Keratinocyte (primary cell): ENCODE measurements around the gene METTL25B. TPM values are rescaled to one million over a fixed set of nuclear protein-coding genes. Genes with fewer than 3 reads are reported as not detected.

ENCODE experiments used
- DNase-seq: peaks from one replicate; pipeline ENCODE4 v3.0.0-alpha.2; 2011; ENCODE audit warnings: low read depth, missing footprints, low spot score
- FAIRE-seq: peaks from 2 replicates; lab custom pipeline; 2011; peaks lifted over from hg19 to GRCh38; lab: Jason Lieb, UNC
- H2AFZ ChIP-seq: 2 replicates; pipeline ENCODE4 v1.6.0; 2012; ENCODE audit warnings: low read length, control low read depth, inconsistent platforms; ENCODE audit not compliant: control insufficient read depth
- H3K27ac ChIP-seq: 2 replicates; pipeline ENCODE4 v1.5.1; 2011; ENCODE audit warnings: low read length; ENCODE audit not compliant: control insufficient read depth, insufficient read depth
- H3K27me3 ChIP-seq: 3 replicates; pipeline ENCODE4 v1.6.0; 2011; ENCODE audit warnings: low read length; ENCODE audit not compliant: control insufficient read depth, insufficient read depth; ENCODE audit errors: extremely low read depth
- H3K36me3 ChIP-seq, 2 experiments: 2 replicates in 1 of 2; 3 replicates in 1 of 2; pipeline ENCODE4 v1.5.1; 2011; ENCODE audit warnings: low read length in 2 of 2, mild to moderate bottlenecking in 1 of 2; ENCODE audit not compliant: control insufficient read depth in 2 of 2, insufficient read depth in 2 of 2; ENCODE audit errors: extremely low read depth in 1 of 2
- H3K4me1 ChIP-seq: 3 replicates; pipeline ENCODE4 v1.5.1; 2011; ENCODE audit warnings: low read length; ENCODE audit not compliant: control insufficient read depth, insufficient read depth; ENCODE audit errors: extremely low read depth
- H3K4me2 ChIP-seq: 3 replicates; pipeline ENCODE4 v1.6.0; 2011; ENCODE audit warnings: low read depth, low read length; ENCODE audit not compliant: control insufficient read depth, insufficient read depth; ENCODE audit errors: extremely low read depth
- H3K4me3 ChIP-seq, 3 experiments: fragments of 200-600 bp in 1 of 3; sonication (generic) in 1 of 3; 2 replicates in 2 of 3; 3 replicates in 1 of 3; pipeline ENCODE4 v1.5.1; 2011 to 2016; ENCODE audit warnings: low read length in 3 of 3, mild to moderate bottlenecking in 3 of 3, control low read depth in 2 of 3, inconsistent platforms in 1 of 3, low read depth in 1 of 3, mixed read lengths in 1 of 3, mixed run types in 1 of 3, moderate library complexity in 1 of 3; ENCODE audit not compliant: control insufficient read depth in 2 of 3, insufficient read depth in 2 of 3; ENCODE audit errors: extremely low read depth in 1 of 3
- H3K79me2 ChIP-seq: 2 replicates; pipeline ENCODE4 v1.6.0; 2012; ENCODE audit warnings: low read length; ENCODE audit not compliant: control insufficient read depth, insufficient read depth
- H3K9ac ChIP-seq: 3 replicates; pipeline ENCODE4 v1.6.0; 2011; ENCODE audit warnings: low read length; ENCODE audit not compliant: control insufficient read depth, insufficient read depth; ENCODE audit errors: extremely low read depth
- H3K9me1 ChIP-seq: 3 replicates; pipeline ENCODE4 v1.6.0; 2011; ENCODE audit warnings: low read length; ENCODE audit not compliant: control insufficient read depth, insufficient read depth; ENCODE audit errors: extremely low read depth
- H3K9me3 ChIP-seq: 2 replicates; pipeline ENCODE4 v1.5.1; 2012; ENCODE audit warnings: low read depth, low read length; ENCODE audit not compliant: control insufficient read depth
- H4K20me1 ChIP-seq: 3 replicates; pipeline ENCODE4 v1.6.0; 2011; ENCODE audit warnings: low read length; ENCODE audit not compliant: control insufficient read depth, insufficient read depth; ENCODE audit errors: extremely low read depth
- EZH2 ChIP-seq: IDR thresholded peaks from one replicate; pipeline ENCODE4 v1.6.1; 2012; ENCODE audit warnings: inconsistent platforms, mild to moderate bottlenecking, low read length, moderate library complexity
- dilution Hi-C: fragments of 300-500 bp; cut with MboI; formaldehyde crosslinking; loops from one replicate; pipeline ENCODE4 v1.7.0; 2020; ENCODE audit warnings: low sequenced_read_pairs; ENCODE audit not compliant: extremely low pct_ligation_motif_present
- polyA plus RNA-seq, 5 experiments: library from polyadenylated mRNA; depleted of rRNA in 3 of 5; stranded (reverse) in 3 of 5; stranded (forward) in 1 of 5; unstranded in 1 of 5; fragments of >200 nt; gene quantifications; 1 replicate in 1 of 5; 2 replicates in 3 of 5; 3 replicates in 1 of 5; pipeline versions ENCODE4 v1.2.1 to v1.2.3, GENCODE V29; 2011 to 2012; ENCODE audit warnings: missing spikeins in 2 of 5, low read depth in 1 of 5, low replicate concordance in 1 of 5
- TF ChIP-seq, protein P1 (sequence below), 3 experiments: IDR thresholded peaks in 1 of 3; conservative IDR thresholded peaks in 1 of 3; optimal IDR thresholded peaks in 1 of 3; 2 replicates in 2 of 3; 3 replicates in 1 of 3; pipeline versions ENCODE3 to v1.5.1; 2011; ENCODE audit warnings: low read length in 3 of 3, mild to moderate bottlenecking in 3 of 3, moderate library complexity in 2 of 3, control low read depth in 1 of 3, inconsistent platforms in 1 of 3; ENCODE audit not compliant: insufficient read depth in 2 of 3; ENCODE audit errors: extremely low read depth in 1 of 3

METTL25B gene
- polyA plus RNA-seq, 1 donor (not counting 4 experiments of a cell fraction or from before 2014, with no cell fraction given): 6.0 TPM

DNA sequence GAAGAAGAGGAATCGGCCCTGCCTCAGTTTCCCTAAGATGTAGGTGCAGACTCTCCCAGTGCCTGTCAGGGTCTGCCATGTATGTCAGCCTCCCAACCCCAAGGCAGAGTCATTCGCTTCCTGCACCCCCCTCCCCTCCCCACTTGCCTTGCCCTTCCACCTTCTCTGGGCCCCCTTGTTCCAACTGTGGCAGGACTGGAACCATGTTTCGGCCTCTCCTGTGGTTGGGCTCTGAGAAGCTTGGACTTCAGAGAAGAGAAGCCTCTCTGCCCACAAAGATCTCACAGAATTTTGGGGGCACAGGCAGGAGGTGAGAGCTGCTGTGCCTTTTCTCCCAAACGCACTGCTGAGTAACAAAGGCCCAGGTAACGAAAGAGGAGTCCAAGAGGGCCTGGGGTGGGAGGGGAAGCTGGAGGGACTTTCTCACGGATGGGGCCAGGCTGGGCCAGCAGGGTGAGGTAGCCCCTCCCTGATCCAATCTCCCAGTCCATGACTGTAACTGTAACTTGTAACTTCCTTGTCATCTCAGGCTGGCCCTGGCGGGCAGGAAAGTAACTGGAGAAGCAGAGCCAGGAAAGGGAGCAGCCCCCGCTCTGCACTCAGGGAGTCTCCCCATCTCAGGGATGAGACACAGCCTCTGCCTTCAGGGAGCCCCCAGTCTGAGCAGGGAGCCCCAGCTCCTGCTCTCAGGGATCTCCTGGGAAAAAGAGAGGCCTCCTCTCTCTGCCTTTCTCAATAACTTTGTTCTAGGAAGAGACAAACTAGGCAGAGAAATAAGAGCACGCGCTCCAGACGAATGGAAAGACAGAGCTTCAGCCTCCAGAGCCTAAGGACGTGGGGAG lies 34.2 kb upstream of the METTL25B start:
- H3K9me3 ChIP-seq: no peaks in the 10 kb centered on the region
- FAIRE-seq (no peak), DNase-seq (no peak)
- TF ChIP-seq EZH2: no peak
- TF ChIP-seq, protein P1, sequence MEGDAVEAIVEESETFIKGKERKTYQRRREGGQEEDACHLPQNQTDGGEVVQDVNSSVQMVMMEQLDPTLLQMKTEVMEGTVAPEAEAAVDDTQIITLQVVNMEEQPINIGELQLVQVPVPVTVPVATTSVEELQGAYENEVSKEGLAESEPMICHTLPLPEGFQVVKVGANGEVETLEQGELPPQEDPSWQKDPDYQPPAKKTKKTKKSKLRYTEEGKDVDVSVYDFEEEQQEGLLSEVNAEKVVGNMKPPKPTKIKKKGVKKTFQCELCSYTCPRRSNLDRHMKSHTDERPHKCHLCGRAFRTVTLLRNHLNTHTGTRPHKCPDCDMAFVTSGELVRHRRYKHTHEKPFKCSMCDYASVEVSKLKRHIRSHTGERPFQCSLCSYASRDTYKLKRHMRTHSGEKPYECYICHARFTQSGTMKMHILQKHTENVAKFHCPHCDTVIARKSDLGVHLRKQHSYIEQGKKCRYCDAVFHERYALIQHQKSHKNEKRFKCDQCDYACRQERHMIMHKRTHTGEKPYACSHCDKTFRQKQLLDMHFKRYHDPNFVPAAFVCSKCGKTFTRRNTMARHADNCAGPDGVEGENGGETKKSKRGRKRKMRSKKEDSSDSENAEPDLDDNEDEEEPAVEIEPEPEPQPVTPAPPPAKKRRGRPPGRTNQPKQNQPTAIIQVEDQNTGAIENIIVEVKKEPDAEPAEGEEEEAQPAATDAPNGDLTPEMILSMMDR (optimal IDR thresholded peaks at IDR 0.05 in 1 of 3, IDR thresholded peaks at IDR 0.05 in 1 of 3, conservative IDR thresholded peaks at IDR 0.05 in 1 of 3; ENCODE audit: extremely low read depth in 1 of 3, insufficient read depth in 2 of 3, low read length in 3 of 3): no peak
- H3K9me1 ChIP-seq: no peaks in the 10 kb centered on the region
- dilution Hi-C loops: no loop called here
- no peaks in the 10 kb centered on the region for H3K36me3 ChIP-seq
- H3K4me2 ChIP-seq: no peak overlapping the region
- H4K20me1 ChIP-seq: no peaks in the 10 kb centered on the region
- H2AFZ ChIP-seq: peak overlapping the region; percentile 57
- H3K79me2 ChIP-seq: no peaks in the 10 kb centered on the region
- peaks cover 46% of the 10 kb centered on the region for H3K4me1 ChIP-seq
- H3K27ac ChIP-seq: no peak overlapping the region
- H3K4me3 ChIP-seq: no peak overlapping the region
- H3K9ac ChIP-seq: no peak overlapping the region
- H3K27me3 ChIP-seq: no peaks in the 10 kb centered on the region

DNA sequence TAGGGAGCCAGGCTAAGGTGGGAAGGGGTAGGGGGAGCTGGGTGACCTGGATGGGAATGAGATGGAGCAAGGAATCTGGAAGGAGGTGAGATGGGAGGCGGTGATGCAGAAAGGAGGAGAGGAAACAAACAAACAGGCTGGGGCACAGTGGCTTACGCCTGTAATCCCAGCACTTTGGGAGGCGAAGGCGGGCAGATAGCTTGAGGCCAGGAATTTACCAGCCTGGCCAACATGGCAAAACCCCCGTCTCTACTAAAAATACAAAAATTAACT lies 33.6 kb upstream of the METTL25B start:
- Histone ChIP-seq H3K9ac (no peak overlapping the region), H2AFZ (no peak overlapping the region), H3K27ac (no peak overlapping the region), H3K27me3 (no peaks in the 10 kb centered on the region), H3K79me2 (no peaks in the 10 kb centered on the region), H3K36me3 (no peaks in the 10 kb centered on the region), H3K4me2 (no peak overlapping the region), H4K20me1 (no peaks in the 10 kb centered on the region), H3K9me1 (no peaks in the 10 kb centered on the region), H3K9me3 (no peaks in the 10 kb centered on the region), H3K4me1 (peaks cover 41% of the 10 kb centered on the region), H3K4me3 (no peak overlapping the region)
- dilution Hi-C loops: no loop called here
- TF ChIP-seq, protein P1 (optimal IDR thresholded peaks at IDR 0.05 in 1 of 3, IDR thresholded peaks at IDR 0.05 in 1 of 3, conservative IDR thresholded peaks at IDR 0.05 in 1 of 3; ENCODE audit: extremely low read depth in 1 of 3, insufficient read depth in 2 of 3, low read length in 3 of 3): no peak
- no peak for TF ChIP-seq EZH2
- DNase-seq (no peak), FAIRE-seq (no peak)
